NT2/D1 (cell line): ENCODE results near the gene SRPRA.

Experiments
- DNase-seq: peaks from one replicate; pipeline ENCODE4 v3.0.0-alpha.2; 2011; ENCODE audit warnings: low read depth, low spot score
- H3K27me3 ChIP-seq: 2 replicates; pipeline ENCODE4 v1.6.0; 2011; ENCODE audit warnings: mild to moderate bottlenecking; ENCODE audit not compliant: insufficient read length, insufficient read depth
- H3K36me3 ChIP-seq: 2 replicates; pipeline ENCODE4 v1.6.1; 2011; ENCODE audit warnings: mild to moderate bottlenecking, low read length, mixed read lengths; ENCODE audit not compliant: insufficient read depth, insufficient read length
- H3K4me1 ChIP-seq: 2 replicates; pipeline ENCODE4 v1.5.1; 2011; ENCODE audit not compliant: insufficient read depth, insufficient read length
- H3K4me3 ChIP-seq: 2 replicates; pipeline ENCODE4 v1.5.1; 2011; ENCODE audit warnings: low read depth; ENCODE audit not compliant: insufficient read length
- H3K9ac ChIP-seq: 2 replicates; pipeline ENCODE4 v1.6.0; 2011; ENCODE audit warnings: low read depth; ENCODE audit not compliant: insufficient read length
- H3K9me3 ChIP-seq: 2 replicates; pipeline ENCODE4 v1.5.1; 2011; ENCODE audit warnings: mild to moderate bottlenecking, low read length; ENCODE audit not compliant: insufficient read depth
- SUZ12 ChIP-seq: IDR thresholded peaks from 2 replicates; pipeline ENCODE4 v1.6.1; 2011; ENCODE audit not compliant: insufficient read length, insufficient read depth; ENCODE audit errors: extremely low read depth
- YY1 ChIP-seq: IDR thresholded peaks from 2 replicates; pipeline ENCODE4 v1.6.1; 2011; ENCODE audit not compliant: insufficient read length, insufficient read depth
- ZNF274 ChIP-seq: IDR thresholded peaks from 2 replicates; pipeline ENCODE4 v1.6.1; 2011; ENCODE audit warnings: mild to moderate bottlenecking, low read depth, low read length

Gene SRPRA

GRCh38 chr11:126303623-126304456, 35.1 kb upstream of the SRPRA start, which contains the start of gene DCPS:
Gene DCPS (plus strand): TSS chr11:126304060. CDS start chr11:126304081, 21 bp downstream.
- no peaks in the 10 kb centered on the region for H3K9me3 ChIP-seq
- peak within 1 kb of the TSS; percentile 72 for H3K4me3 ChIP-seq
- no peaks in the 10 kb centered on the region for H3K27me3 ChIP-seq
- peak; percentile 84 for DNase-seq
- H3K36me3 ChIP-seq: peaks cover 10% of the 10 kb centered on the region
- peak within 1 kb of the TSS; percentile 86 for H3K9ac ChIP-seq
- TF ChIP-seq SUZ12: no peak
- peak; percentile 56 for TF ChIP-seq YY1
- H3K4me1 ChIP-seq: no peaks in the 10 kb centered on the region

GRCh38 chr11:126297004-126297403, 28.3 kb upstream of the SRPRA start:
- Histone ChIP-seq H3K4me1 (no peaks in the 10 kb centered on the region), H3K4me3 (no peak overlapping the region), H3K27me3 (no peaks in the 10 kb centered on the region), H3K36me3 (peaks cover 31% of the 10 kb centered on the region), H3K9ac (no peak overlapping the region), H3K9me3 (no peaks in the 10 kb centered on the region)
- TF ChIP-seq ZNF274 (no peak), YY1 (no peak), SUZ12 (no peak)
- no peak for DNase-seq

GRCh38 chr11:126293726-126294125, 25.0 kb upstream of the SRPRA start:
- no peak for TF ChIP-seq ZNF274
- TF ChIP-seq YY1: no peak
- TF ChIP-seq SUZ12: no peak
- Histone ChIP-seq H3K4me1 (peaks cover 1% of the 10 kb centered on the region), H3K4me3 (no peak overlapping the region), H3K27me3 (no peaks in the 10 kb centered on the region), H3K9ac (no peak overlapping the region), H3K36me3 (peaks cover 31% of the 10 kb centered on the region), H3K9me3 (no peaks in the 10 kb centered on the region)
- DNase-seq: no peak

GRCh38 chr11:126290887-126291286, 22.2 kb upstream of the SRPRA start:
- no peak for DNase-seq
- TF ChIP-seq SUZ12: no peak
- TF ChIP-seq YY1: no peak
- no peak for TF ChIP-seq ZNF274
- Histone ChIP-seq H3K4me1 (peaks cover 1% of the 10 kb centered on the region), H3K27me3 (no peaks in the 10 kb centered on the region), H3K36me3 (peaks cover 27% of the 10 kb centered on the region), H3K9me3 (no peaks in the 10 kb centered on the region), H3K9ac (no peak overlapping the region), H3K4me3 (no peak overlapping the region)

- H3K27me3 ChIP-seq: peaks cover 7% of the 10 kb centered on the region
Measured at GRCh38 chr11:126288237-126288636, 19.5 kb upstream of the SRPRA start.

GRCh38 chr11:126284829-126285228, 16.1 kb upstream of the SRPRA start:
- no peak overlapping the region for H3K4me3 ChIP-seq
- no peaks in the 10 kb centered on the region for H3K9me3 ChIP-seq
- TF ChIP-seq SUZ12: no peak
- TF ChIP-seq ZNF274: no peak
- no peak for TF ChIP-seq YY1
- H3K9ac ChIP-seq: no peak overlapping the region
- no peak for DNase-seq
- peaks cover 22% of the 10 kb centered on the region for H3K27me3 ChIP-seq
- H3K4me1 ChIP-seq: peaks cover 6% of the 10 kb centered on the region
- H3K36me3 ChIP-seq: no peaks in the 10 kb centered on the region

More at GRCh38 chr11:126288237-126288636, 19.5 kb upstream of the SRPRA start:
- Histone ChIP-seq H3K4me1 (peaks cover 4% of the 10 kb centered on the region), H3K9me3 (no peaks in the 10 kb centered on the region), H3K36me3 (peaks cover 15% of the 10 kb centered on the region), H3K4me3 (no peak overlapping the region), H3K9ac (no peak overlapping the region)
- DNase-seq: no peak
- TF ChIP-seq YY1 (no peak), SUZ12 (no peak), ZNF274 (no peak)

- Histone ChIP-seq H3K9me3 (no peaks in the 10 kb centered on the region), H3K36me3 (peaks cover 8% of the 10 kb centered on the region), H3K9ac (peak within 1 kb of the TSS; percentile 83), H3K4me3 (peak within 1 kb of the TSS; percentile 60), H3K27me3 (peaks cover 22% of the 10 kb centered on the region), H3K4me1 (peaks cover 6% of the 10 kb centered on the region)
- no peak for TF ChIP-seq SUZ12
- no peak for TF ChIP-seq YY1
- TF ChIP-seq ZNF274: no peak
- no peak for DNase-seq
Measured at GRCh38 chr11:126282736-126283591, 14.3 kb upstream of the SRPRA start, which contains the start of gene TIRAP. Gene TIRAP (plus strand): TSS chr11:126283093. CDS start chr11:126290895, 7,802 bp downstream.
